SK-N-SH (cell line): ENCODE results near the gene PRRT4. TPM values are rescaled to one million over a fixed set of nuclear protein-coding genes. Genes with fewer than 3 reads are reported as not detected.

Experiments
- CTCF ChIA-PET: fragments of 300-600, 350-600 bp; formaldehyde crosslinking; extraction: SDS; loops from one replicate; lab custom pipeline; 2021; lab: Yijun Ruan, JAX
- POLR2A ChIA-PET: fragments of 350-600 bp; sonication (Branson Sonifier 250); formaldehyde crosslinking; extraction: SDS; loops from one replicate; lab custom pipeline; 2020; ENCODE audit warnings: antibody characterized with exemption, inconsistent platforms; lab: Yijun Ruan, JAX
- DNase-seq: peaks from one replicate; pipeline ENCODE4 v3.0.0; 2012
- H2AFZ ChIP-seq: fragments of 200-600 bp; sonication (generic); 2 replicates; pipeline ENCODE4 v1.8.1; 2016; ENCODE audit warnings: antibody characterized with exemption, mild to moderate bottlenecking, low read depth
- H3F3A ChIP-seq: fragments of 200-600 bp; sonication (generic); replicated peaks from 2 replicates; pipeline ENCODE3; 2016; ENCODE audit warnings: antibody characterized with exemption, mild to moderate bottlenecking; ENCODE audit not compliant: insufficient read depth
- H3K27ac ChIP-seq, 2 experiments: fragments of 200-500 bp in 1 of 2; fragments of 200-600 bp in 1 of 2; sonication (Bioruptor generic) in 1 of 2; sonication (generic), shearing (Covaris generic) in 1 of 2; 2 replicates each; pipeline versions ENCODE4 v1.5.1 to v1.6.1; 2014 to 2016; ENCODE audit warnings: low read depth in 2 of 2, inconsistent platforms in 1 of 2, low read length in 1 of 2, mild to moderate bottlenecking in 1 of 2, mixed read lengths in 1 of 2
- H3K27me3 ChIP-seq: fragments of 200-600 bp; sonication (generic), shearing (Covaris generic); 2 replicates; pipeline ENCODE4 v1.6.1; 2016; ENCODE audit warnings: mixed run types; ENCODE audit not compliant: insufficient read depth
- H3K36me3 ChIP-seq, 2 experiments: fragments of 200-500 bp in 1 of 2; fragments of 200-600 bp in 1 of 2; sonication (Bioruptor generic) in 1 of 2; sonication (generic) in 1 of 2; replicated peaks in 1 of 2; 2 replicates each; pipeline versions ENCODE3 to v1.5.1; 2014 to 2016; ENCODE audit warnings: low read length in 1 of 2, mild to moderate bottlenecking in 1 of 2; ENCODE audit not compliant: insufficient read depth in 2 of 2, control insufficient read depth in 1 of 2
- H3K4me1 ChIP-seq, 2 experiments: fragments of 200-500 bp in 1 of 2; fragments of 200-600 bp in 1 of 2; sonication (Bioruptor generic) in 1 of 2; sonication (generic), shearing (Covaris generic) in 1 of 2; 2 replicates each; pipeline versions ENCODE4 v1.5.1 to v1.6.1; 2014 to 2016; ENCODE audit warnings: low read depth in 1 of 2, low read length in 1 of 2, mixed run types in 1 of 2; ENCODE audit not compliant: insufficient read depth in 2 of 2, control insufficient read depth in 1 of 2
- H3K4me2 ChIP-seq: fragments of 200-600 bp; sonication (generic), shearing (Covaris generic); 2 replicates; pipeline ENCODE4 v1.6.1; 2017; ENCODE audit warnings: mixed run types
- H3K4me3 ChIP-seq, 2 experiments: fragments of 200-500 bp in 1 of 2; fragments of 200-600 bp in 1 of 2; sonication (Bioruptor generic) in 1 of 2; sonication (generic), shearing (Covaris generic) in 1 of 2; 2 replicates each; pipeline versions ENCODE4 v1.5.1 to v1.8.1; 2014 to 2016; ENCODE audit warnings: low read depth in 2 of 2, inconsistent platforms in 1 of 2, low read length in 1 of 2, mild to moderate bottlenecking in 1 of 2, mixed read lengths in 1 of 2, moderate library complexity in 1 of 2
- H3K79me2 ChIP-seq: fragments of 200-600 bp; sonication (generic); 2 replicates; pipeline ENCODE4 v1.8.1; 2017; ENCODE audit warnings: mild to moderate bottlenecking; ENCODE audit not compliant: insufficient read depth
- H3K9ac ChIP-seq: fragments of 200-600 bp; sonication (generic); 2 replicates; pipeline ENCODE4 v1.6.1; 2017; ENCODE audit warnings: mixed run types
- H3K9me2 ChIP-seq: fragments of 200-600 bp; sonication (generic); 2 replicates; pipeline ENCODE4 v1.6.1; 2017; ENCODE audit warnings: mixed run types
- H3K9me3 ChIP-seq: fragments of 200-600 bp; sonication (generic); 2 replicates; pipeline ENCODE4 v1.6.1; 2017; ENCODE audit warnings: mixed run types, mild to moderate bottlenecking, moderate library complexity
- H4K20me1 ChIP-seq: fragments of 200-600 bp; sonication (generic); 2 replicates; pipeline ENCODE4 v1.6.1; 2017; ENCODE audit warnings: mild to moderate bottlenecking, mixed run types; ENCODE audit not compliant: insufficient read depth
- IRF3 ChIP-seq: fragments of 150-350 bp; IDR thresholded peaks from 2 replicates; pipeline ENCODE4 v1.6.1; 2016; ENCODE audit warnings: mild to moderate bottlenecking, low read depth, low read length
- WGBS: methylation state at CpG from one replicate; pipeline ENCODE4 v1.1.6; 2017; ENCODE audit warnings: low lambda C conversion rate; 5-methylcytosine and 5-hydroxymethylcytosine counted together
- polyA plus RNA-seq, 3 experiments: library from polyadenylated mRNA; depleted of rRNA; stranded (reverse); fragments of >200 nt; gene quantifications; 2 replicates each; pipeline ENCODE4 v1.2.3, GENCODE V29; 2012
- small RNA-seq, 7 experiments: library from RNA; depleted of rRNA; stranded (forward); fragments of <200 nt; gene quantifications; one replicate each; pipeline ENCODE3, GENCODE V24; 2012

Gene PRRT4
- polyA plus RNA-seq, 1 of the 3 experiments (the other 2 are of a cell fraction): 1.5 TPM

- no peaks in the 10 kb centered on the region for H3K79me2 ChIP-seq
- no peaks in the 10 kb centered on the region for H3K4me1 ChIP-seq
- no peak overlapping the region for H3K9ac ChIP-seq
- peaks cover 20 to 52% of the 10 kb centered on the region in 2 experiments for H3K36me3 ChIP-seq
- POLR2A ChIA-PET: interaction anchor here (1.0 kb wide), 2 partner anchors 25 to 35 kb away, joined by 3 read pairs; no protein-coding TSS in a partner anchor
- no peak overlapping the region for H3K4me2 ChIP-seq
- no peak overlapping the region for H3K4me3 ChIP-seq
- CTCF ChIA-PET: interaction anchor here (0.9 to 3.1 kb wide), 6 partner anchors 16 to 167 kb away, joined by 3 to 12 read pairs (median 5); no protein-coding TSS in a partner anchor
- DNase-seq: no peak
- H4K20me1 ChIP-seq: no peaks in the 10 kb centered on the region
- H2AFZ ChIP-seq: no peak overlapping the region
- no peaks in the 10 kb centered on the region for H3K9me3 ChIP-seq
- no peaks in the 10 kb centered on the region for H3F3A ChIP-seq
- WGBS: 89% methylated on average over 10 of the region's 10 CpGs
- H3K27ac ChIP-seq: no peak overlapping the region
- TF ChIP-seq IRF3: no peak
- TF ChIP-seq, all 33 proteins: peak for 0
- H3K27me3 ChIP-seq: no peaks in the 10 kb centered on the region
- no peaks in the 10 kb centered on the region for H3K9me2 ChIP-seq
Observed at GRCh38 chr7:128302139-128302538, 59.4 kb downstream of the PRRT4 start.

Small RNA genes within 50 kb of the gene (small RNA-seq; reads per million reads assigned to genes)
- 0 reads per million in 7 experiments for gene RNU7-27P

Other genes with a start within 250 kb of the PRRT4 start
- gene LEP, start 120.4 kb downstream of the PRRT4 start, polyA plus RNA-seq (2012; rRNA removed): not detected in 2 replicates
- 29.1 and 33.0 TPM in 2 replicates for gene RBM28, start 17.8 kb downstream of the PRRT4 start, polyA plus RNA-seq (2012; rRNA removed)
- 80.4 and 82.0 TPM in 2 replicates for gene IMPDH1, start 48.3 kb upstream of the PRRT4 start, polyA plus RNA-seq (2012; rRNA removed)
- gene HILPDA, start 94.2 kb upstream of the PRRT4 start, polyA plus RNA-seq (2012; rRNA removed): 24.0 and 29.1 TPM in 2 replicates
- 22.5 and 27.8 TPM in 2 replicates for gene METTL2B, start 115.1 kb upstream of the PRRT4 start, polyA plus RNA-seq (2012; rRNA removed)